GM12891 (cell line): ENCODE measurements around the gene CASTOR1. TPM values are rescaled to one million over a fixed set of nuclear protein-coding genes. Genes with fewer than 3 reads are reported as not detected.
A peak's percentile ranks its signal among the peaks of the same experiment; 100 is the strongest.
"Not testable (repeated sequence)": the region's sequence is repeated elsewhere in the genome, so short reads cannot be mapped to it uniquely, and the experiment has no call there.

ENCODE experiments used
- DNase-seq: peaks from one replicate; pipeline ENCODE4 v3.0.0; 2011; ENCODE audit warnings: low spot score; ENCODE audit not compliant: insufficient read length
- FAIRE-seq: peaks from 2 replicates; lab custom pipeline; 2011; peaks lifted over from hg19 to GRCh38; lab: Jason Lieb, UNC
- PAX5 ChIP-seq: IDR thresholded peaks from 2 replicates; pipeline ENCODE4 v1.6.1; 2011; ENCODE audit warnings: low read length, moderate library complexity, mild to moderate bottlenecking; ENCODE audit not compliant: insufficient read depth, severe bottlenecking
- POLR2A ChIP-seq: IDR thresholded peaks from 2 replicates; pipeline ENCODE4 v1.6.1; 2011; ENCODE audit warnings: low read depth, low read length, control low read depth
- POLR2AphosphoS5 ChIP-seq: IDR thresholded peaks from 2 replicates; pipeline ENCODE4 v1.6.1; 2011; ENCODE audit warnings: low read depth, low read length, control low read depth
- POU2F2 ChIP-seq: IDR thresholded peaks from 2 replicates; pipeline ENCODE4 v1.6.1; 2011; ENCODE audit warnings: low read depth, mild to moderate bottlenecking, control low read depth, low read length, moderate library complexity
- SPI1 ChIP-seq: IDR thresholded peaks from 2 replicates; pipeline ENCODE4 v1.6.1; 2011; ENCODE audit warnings: low read depth, low read length, control low read depth
- TAF1 ChIP-seq: IDR thresholded peaks from 2 replicates; pipeline ENCODE4 v1.6.1; 2011; ENCODE audit warnings: low read depth, low read length, control low read depth
- polyA plus RNA-seq: library from polyadenylated mRNA; unstranded; fragments of >200 nt; gene quantifications from one replicate; pipeline ENCODE4 v1.2.1, GENCODE V29; 2012; ENCODE audit warnings: low read depth, missing spikeins, inconsistent platforms; ENCODE audit not compliant: missing spikeins

Gene CASTOR1
- 4.6 TPM for polyA plus RNA-seq

DNA sequence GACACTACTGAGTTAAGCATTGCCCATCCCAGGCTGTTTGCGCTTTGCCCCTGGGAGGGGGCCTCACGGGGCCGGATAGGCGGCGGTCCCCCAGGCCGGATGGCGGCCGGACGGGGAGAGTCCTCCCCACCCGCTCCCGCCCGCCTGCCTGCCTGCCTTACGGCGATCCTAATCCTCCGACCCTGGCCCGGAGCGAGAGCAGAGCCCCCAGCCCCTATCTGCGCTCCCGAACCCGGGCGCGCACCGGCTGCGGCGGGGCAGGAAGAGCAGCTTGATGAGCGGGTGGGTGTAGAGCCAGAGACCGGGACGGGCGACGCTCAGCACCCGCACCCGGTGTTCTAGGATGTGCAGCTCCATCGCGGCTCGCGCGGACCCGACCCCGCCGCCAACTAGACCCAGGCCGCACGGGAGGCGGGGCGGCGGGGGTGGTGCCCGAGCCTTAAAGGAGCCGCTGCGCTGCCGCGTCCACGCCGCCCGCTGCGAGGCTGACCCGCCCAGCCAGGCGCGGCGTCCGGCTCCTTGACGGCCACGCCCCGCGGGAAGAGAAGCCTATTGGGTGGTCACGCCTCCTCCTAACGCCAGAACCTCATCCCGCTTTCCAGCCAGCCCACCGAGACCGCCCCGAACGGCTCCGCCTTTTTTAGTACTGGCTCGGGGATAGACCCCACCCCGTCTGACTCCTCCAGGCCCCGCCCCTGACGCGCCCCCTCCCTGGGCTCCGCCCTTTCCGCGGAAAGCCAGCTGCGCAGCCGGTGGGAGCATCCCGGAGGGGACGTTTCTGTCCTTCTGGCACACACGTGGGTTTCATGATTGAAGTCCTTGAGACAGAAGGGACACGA is at the start of gene CASTOR1:
Gene CASTOR1 (minus strand): TSS at position 365 of the 839 bp plus-strand sequence. CDS start 8 bp downstream, at position 357.
- TF ChIP-seq POLR2A (no peak), PAX5 (no peak), POU2F2 (no peak), POLR2AphosphoS5 (no peak), SPI1 (no peak), TAF1 (no peak)
- FAIRE-seq (peak; percentile 96), DNase-seq (peak; percentile 97)

DNA sequence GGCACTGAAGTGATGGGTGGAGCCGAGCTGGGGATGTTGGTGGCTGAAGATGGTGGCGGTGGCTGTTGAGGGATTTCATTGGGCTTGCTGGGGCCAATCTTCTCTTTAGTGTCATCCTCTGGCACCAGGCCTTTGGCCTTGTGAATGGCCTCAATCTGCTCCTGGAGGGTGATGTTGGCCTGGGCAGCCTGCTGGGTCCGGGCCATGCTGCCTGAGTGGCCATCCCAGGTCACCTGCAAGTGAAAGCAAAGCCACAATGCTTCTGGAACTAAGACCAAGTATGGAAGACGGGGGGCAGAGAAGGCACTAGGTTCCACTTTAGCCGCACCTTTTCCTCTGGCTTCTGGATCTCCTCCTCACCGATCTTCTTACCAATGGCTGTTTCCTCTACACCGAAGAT is 49.5 kb upstream of the CASTOR1 start:
- FAIRE-seq = no peak

DNA sequence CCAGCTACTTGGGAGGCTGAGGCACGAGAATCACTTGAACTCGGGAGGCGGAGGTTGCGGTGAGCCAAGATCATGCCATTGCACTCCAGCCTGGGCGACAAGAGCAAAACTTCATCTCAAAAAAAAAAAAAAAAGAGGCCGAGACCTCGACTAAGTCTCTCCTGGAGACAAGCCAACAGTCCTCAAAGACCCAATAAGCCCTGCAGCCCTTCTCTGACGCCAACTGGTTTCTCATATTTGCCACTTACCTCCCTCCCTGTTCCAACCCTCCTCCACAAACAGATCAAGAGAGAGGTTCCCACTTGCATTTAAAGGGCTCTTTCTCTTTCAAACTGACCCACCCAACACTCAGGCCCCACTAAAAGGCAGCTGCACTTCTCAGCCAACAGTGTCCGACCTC is 49.0 kb upstream of the CASTOR1 start:
- not testable (repeated sequence) for DNase-seq, FAIRE-seq

More for the DNA sequence above, 49.5 kb upstream of the CASTOR1 start:
- no peak for TF ChIP-seq POLR2AphosphoS5
- TF ChIP-seq SPI1 = no peak
- TF ChIP-seq POLR2A = no peak
- TF ChIP-seq PAX5 = no peak
- TF ChIP-seq TAF1 = no peak
- TF ChIP-seq POU2F2 = no peak
- DNase-seq = no peak

DNA sequence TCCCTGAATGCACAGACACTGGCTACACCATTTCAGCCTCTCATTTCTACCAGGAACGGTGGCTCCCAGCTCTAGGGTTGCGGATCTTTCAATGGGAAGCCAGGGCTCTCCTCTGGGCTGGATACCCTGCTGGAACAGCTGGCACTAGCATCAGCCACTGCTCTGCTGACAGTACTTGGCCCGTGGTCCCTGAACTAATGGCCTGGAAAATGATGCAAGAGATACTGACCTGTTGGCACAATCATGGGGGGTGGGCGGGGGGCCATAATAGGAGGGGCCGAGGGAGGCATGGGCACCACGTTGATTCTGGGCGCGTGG is 48.1 kb upstream of the CASTOR1 start:
- no peak for TF ChIP-seq PAX5
- TF ChIP-seq POLR2A = no peak
- TF ChIP-seq SPI1 = no peak
- TF ChIP-seq TAF1 = no peak
- TF ChIP-seq POU2F2 = no peak
- TF ChIP-seq POLR2AphosphoS5 = no peak
- DNase-seq (no peak), FAIRE-seq (no peak)

DNA sequence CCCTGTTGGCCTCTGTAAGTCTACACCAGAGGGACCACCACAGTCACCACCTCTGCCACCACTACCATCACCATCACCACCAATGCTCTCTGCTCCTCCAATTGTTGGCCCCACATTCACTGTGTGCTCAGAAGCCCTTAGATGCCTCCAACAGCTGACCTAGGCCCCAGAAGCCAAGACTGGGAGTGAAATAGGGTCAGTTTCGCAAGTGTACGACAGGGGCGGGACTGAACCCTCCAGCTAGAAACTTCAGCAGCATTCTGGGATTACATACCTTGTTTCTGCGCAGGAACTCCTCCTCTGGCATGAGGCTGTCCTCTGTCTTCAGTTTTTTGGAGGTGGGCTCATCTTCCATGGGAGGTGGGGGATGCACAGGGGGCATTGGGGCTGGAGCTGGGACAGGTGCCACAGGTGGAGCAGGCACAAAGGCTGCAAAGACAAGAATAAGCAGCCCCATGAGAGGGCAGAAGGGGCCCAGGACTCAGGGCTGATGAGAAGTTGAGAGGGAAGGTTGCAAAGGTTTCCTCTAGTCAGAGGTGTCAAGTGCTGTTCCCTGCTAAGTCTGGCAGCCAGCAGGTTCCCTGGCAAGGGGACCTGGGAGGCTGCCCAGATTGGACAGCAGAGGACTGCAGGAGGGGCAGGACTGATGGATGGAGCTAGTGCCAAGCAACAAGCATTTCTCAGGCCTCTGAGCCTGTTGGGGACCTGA is 47.6 kb upstream of the CASTOR1 start:
- no peak for FAIRE-seq
- no peak for DNase-seq
- TF ChIP-seq POLR2A = no peak
- no peak for TF ChIP-seq POLR2AphosphoS5
- no peak for TF ChIP-seq TAF1
- no peak for TF ChIP-seq SPI1
- no peak for TF ChIP-seq POU2F2
- no peak for TF ChIP-seq PAX5

DNA sequence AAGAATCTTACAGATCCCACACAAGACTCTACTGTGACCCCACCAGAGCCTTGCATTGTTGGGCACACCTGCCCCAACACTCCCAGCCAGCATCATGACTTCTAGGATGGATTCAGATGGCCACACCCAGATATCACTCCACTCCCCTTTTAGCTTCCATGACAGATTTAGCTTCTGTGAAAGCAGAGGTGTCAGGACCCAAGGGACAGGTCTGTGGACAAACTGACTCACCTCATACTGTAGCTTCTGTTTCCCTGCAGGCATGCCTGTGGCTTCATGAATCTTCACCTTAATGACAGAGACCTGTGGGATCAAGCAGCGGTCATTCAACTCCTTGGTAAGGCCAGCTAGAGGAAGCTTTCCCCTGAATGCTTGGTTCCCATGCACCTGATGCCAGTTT is 45.9 kb upstream of the CASTOR1 start:
- no peak for TF ChIP-seq POLR2AphosphoS5
- FAIRE-seq (no peak), DNase-seq (no peak)

DNA sequence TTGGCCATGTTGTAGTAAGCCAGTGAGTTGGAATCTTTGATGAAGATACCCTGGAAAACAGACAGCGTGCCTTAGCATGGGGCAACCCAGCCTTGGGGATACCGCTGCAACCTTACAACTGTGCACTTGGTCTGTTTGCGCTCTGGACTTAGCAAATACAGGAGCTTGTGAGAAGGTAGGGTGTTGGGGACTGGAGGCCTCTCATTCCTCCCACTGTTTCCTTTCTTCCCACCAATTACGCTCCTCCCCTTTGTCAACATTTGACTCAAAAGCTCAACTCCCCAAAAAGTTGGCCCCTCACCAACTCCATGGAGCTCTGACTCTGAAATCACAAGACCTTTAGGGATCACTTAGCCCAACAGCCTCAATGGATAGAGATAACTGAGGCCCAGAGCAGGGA is 45.3 kb upstream of the CASTOR1 start:
- DNase-seq = no peak
- no peak for FAIRE-seq
- no peak for TF ChIP-seq POLR2A
- TF ChIP-seq POU2F2 = no peak
- no peak for TF ChIP-seq SPI1
- no peak for TF ChIP-seq POLR2AphosphoS5
- TF ChIP-seq PAX5 = no peak

DNA sequence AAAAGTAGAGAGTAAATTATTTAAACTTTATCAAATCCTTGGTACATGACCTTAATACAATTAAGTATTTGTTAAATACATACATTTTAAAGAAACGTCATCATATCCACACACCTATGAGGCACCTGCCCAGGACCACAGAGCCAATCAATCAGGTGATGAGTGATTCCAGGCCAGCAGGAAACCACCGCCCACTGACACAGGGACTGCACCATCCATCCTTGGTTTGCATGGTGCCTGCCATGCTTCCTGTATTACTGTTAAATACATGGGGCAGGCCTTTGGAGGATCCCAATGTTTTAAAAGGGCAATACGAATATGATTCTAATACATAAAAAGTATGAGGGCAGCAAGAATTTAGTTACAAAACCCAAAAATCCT is 44.4 kb upstream of the CASTOR1 start:
- DNase-seq (no peak), FAIRE-seq (no peak)
- TF ChIP-seq PAX5 (no peak), POLR2A (no peak), TAF1 (no peak), SPI1 (no peak), POLR2AphosphoS5 (no peak), POU2F2 (no peak)

DNA sequence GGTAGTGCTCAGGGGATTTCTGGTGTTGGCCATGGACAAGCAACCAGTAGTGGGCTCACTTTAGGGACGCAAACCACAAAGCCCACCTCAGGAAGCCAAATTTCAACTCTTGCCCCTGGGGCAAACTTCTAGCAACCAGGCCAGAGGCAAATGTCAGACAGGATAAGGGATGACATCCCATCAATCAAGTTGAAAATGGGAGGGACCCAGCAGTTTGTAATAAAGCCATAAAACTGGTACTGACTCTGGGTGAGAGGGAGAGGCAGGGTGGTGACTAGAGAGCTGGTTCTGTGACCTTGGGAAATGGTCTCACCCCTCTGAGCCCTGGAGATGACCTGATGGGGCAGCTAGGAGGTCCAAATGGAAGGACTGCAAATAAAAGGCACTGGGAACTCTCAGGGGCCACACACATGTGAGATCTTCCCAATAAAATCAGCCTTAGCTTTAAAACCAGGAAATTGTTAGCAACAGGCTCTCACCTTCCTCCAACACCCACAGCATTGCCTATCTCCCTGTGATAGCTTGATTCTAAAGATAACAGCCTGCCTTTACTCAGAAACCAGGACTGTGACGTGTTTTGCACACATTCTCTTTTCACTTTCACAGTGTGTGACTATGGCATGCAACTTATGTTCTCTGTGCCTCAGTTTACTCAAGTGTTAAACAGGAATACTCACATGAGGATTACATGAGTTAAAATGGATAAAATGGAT is 43.8 kb upstream of the CASTOR1 start:
- DNase-seq (no peak), FAIRE-seq (no peak)
- 0 out of 2 replicates have a peak, but pooled peaks have one; percentile 18 for TF ChIP-seq POLR2AphosphoS5
- no peak for TF ChIP-seq SPI1
